HG02981 (cell line): Measurements from ENCODE around the gene OR2F1.
"Not testable (repeated sequence)": the region's sequence is repeated elsewhere in the genome, so short reads cannot be mapped to it uniquely, and the experiment has no call there.

ENCODE experiments used
- ATAC-seq: cut with Tn5 transposase; IDR thresholded peaks from one replicate; pipeline ENCODE4 v1.9.1; 2021; ENCODE audit warnings: mild to moderate bottlenecking, moderate library complexity; ENCODE audit not compliant: unreplicated experiment

OR2F1 gene

DNA sequence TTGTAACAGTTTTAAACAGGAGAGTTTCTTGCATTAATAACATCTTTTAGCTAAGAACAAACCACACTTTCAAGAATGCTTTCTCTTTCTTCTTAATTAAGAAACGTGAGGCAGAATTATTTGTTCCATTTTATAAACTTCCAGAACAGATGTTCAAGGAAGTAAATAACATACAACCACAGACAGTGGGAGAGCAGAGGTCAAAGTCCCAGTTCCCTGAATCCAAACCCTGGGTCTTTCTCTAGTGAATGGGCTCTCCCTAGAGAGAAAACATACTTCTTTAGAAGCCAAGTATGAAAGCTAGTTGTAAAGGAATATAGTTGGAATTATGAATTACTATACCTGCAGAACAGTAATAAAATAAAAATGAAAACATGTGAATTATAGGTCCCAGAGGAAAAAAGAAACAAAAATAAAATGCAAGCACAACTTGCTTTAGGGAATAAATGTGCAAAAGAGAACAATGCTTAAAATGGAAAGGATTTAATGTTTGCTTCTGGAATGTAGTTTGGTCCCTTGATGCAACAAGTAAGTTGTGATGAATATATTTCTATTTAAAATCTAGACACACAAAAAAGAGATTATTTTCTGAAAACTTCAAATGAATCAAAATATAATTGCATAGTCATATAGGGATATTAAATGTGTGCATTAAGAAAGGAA, 51.5 kb downstream of the OR2F1 start:
- ATAC-seq, result no peak

- ATAC-seq, result no peak
Observed at GRCh38 chr7:144006692-144007042, 52.0 kb downstream of the OR2F1 start.

DNA sequence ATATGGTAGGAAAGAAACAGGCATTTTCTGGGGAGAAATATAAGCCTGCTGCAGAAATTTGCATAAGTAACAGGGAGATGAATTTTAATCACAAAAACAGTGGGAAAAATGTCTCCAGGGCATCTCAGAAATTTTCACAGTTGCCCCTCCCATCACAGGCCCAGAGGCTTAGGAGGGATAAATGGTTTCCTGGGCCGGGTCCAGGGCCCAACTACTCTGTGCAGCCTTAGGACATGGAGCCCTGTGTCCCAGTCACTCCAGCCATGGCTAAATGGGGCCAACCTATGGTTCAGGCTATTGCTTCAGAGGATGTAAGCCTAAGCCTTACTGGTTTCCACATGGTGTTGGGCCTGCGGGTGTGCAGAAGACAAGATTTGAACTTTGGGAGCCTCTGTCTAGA, 54.7 kb downstream of the OR2F1 start:
- no peak for ATAC-seq

- not testable (repeated sequence) for ATAC-seq
Observed at GRCh38 chr7:144010061-144010460, 55.4 kb downstream of the OR2F1 start.

DNA sequence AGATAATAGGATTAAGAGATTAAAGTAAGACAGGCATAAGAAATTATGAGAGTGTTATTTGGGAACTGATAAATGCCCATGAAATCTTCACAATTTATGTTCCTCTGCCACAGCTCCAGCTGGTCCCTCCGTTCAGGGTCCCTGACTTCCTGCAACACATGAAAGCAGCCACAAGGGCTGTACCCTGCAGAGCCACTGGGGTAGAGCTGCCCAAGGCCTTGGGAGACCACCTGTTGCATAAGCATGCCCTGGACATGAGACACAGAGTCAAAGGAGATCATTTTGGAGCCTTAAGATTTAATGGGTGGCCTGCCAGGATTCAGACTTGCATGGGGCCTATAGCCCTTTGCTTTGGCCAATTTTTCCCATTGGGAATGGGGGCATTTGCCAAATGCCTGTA, 56.2 kb downstream of the OR2F1 start:
- ATAC-seq, result not testable (repeated sequence)

DNA sequence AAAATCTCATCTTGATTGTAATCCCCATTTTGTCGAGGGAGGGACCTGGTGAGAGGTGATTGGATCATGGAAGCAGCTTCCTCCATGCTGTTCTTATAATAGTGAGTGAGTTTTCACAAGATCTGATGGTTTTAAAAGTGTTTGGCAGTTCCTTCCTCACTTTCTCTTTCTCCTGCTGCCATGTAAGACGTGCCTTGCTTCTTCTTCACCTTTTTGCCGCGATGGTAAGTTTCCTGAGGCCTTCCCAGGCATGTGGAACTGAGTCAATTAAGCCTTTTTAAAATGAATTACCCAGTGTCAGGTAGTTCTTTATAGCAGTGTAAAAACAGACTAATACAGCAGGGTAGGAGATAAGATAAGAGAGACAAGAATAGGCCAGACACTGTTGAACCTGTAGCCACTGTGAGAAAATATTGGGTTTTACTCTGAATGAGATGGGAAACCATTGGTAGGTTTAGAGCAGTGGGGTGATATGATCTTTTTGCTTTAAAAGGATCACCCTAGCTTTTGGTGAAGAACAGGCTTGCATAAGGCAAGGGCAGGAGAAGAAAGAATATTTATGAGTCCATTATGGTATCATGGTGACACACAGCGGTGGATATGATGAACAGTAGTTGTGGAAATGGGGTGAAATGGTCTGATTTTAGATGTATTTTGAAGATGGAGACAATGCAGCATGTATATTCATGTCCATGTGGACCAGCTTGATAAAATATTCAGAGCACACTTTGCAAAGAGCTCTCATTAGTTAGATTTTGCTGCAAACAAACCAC, 57.0 kb downstream of the OR2F1 start:
- ATAC-seq, result no peak
